ENCODE data around the gene GRAMD1B. TPM values are rescaled to one million over a fixed set of nuclear protein-coding genes. Genes with fewer than 3 reads are reported as not detected.

Gene GRAMD1B
- total and polyA plus RNA-seq, 2 donors from 2014 or later, result 4.4 to 18.2 TPM

GRCh38 chr11:123611698-123612097 is 181.6 kb downstream of the GRAMD1B start:
- intact Hi-C loops (cut with DNase I), result no loop called here
- Histone ChIP-seq H3K4me1 (ENCODE audit: control insufficient read depth in 2 of 3, insufficient read depth in 2 of 3, low read depth in 1 of 3, low read length in 3 of 3) (no peaks in the 10 kb centered on the region), H3K9me3 (ENCODE audit: control insufficient read depth in 2 of 3, insufficient read depth in 1 of 3, low read length in 3 of 3) (no peaks in the 10 kb centered on the region), H3K9ac (ENCODE audit: low read length in 3 of 3) (no peak overlapping the region), H3K27me3 (ENCODE audit: control insufficient read depth, insufficient read depth, low read length) (no peaks in the 10 kb centered on the region), H3K4me3 (ENCODE audit: low read length in 3 of 3) (no peak overlapping the region), H3K36me3 (ENCODE audit: control insufficient read depth in 2 of 3, insufficient read depth in 3 of 3, low read length in 3 of 3) (peaks cover 2 to 53% (median 40%) of the 10 kb centered on the region in 3 donors), H3K27ac (ENCODE audit: low read depth in 2 of 2, low read length in 2 of 2) (no peak overlapping the region)
- TF ChIP-seq CTCF (IDR thresholded peaks at IDR 0.05; ENCODE audit: borderline replicate concordance, extremely low read depth, insufficient read depth), result no peak
- FAIRE-seq (no peak), DNase-seq (no peak)

- no peak for FAIRE-seq
Observed at GRCh38 chr11:123616505-123617198, 186.6 kb downstream of the GRAMD1B start.

GRCh38 chr11:123622576-123622975 is 192.5 kb downstream of the GRAMD1B start:
- no peak for TF ChIP-seq CTCF (IDR thresholded peaks at IDR 0.05; ENCODE audit: borderline replicate concordance, extremely low read depth, insufficient read depth)
- Histone ChIP-seq H3K9me3 (ENCODE audit: control insufficient read depth in 2 of 3, insufficient read depth in 1 of 3, low read length in 3 of 3) (no peaks in the 10 kb centered on the region), H3K27me3 (ENCODE audit: control insufficient read depth, insufficient read depth, low read length) (no peaks in the 10 kb centered on the region), H3K36me3 (ENCODE audit: control insufficient read depth in 2 of 3, insufficient read depth in 3 of 3, low read length in 3 of 3) (peaks cover 0 to 16% (median 6%) of the 10 kb centered on the region in 3 donors), H3K4me3 (ENCODE audit: low read length in 3 of 3) (no peak overlapping the region), H3K4me1 (ENCODE audit: control insufficient read depth in 2 of 3, insufficient read depth in 2 of 3, low read depth in 1 of 3, low read length in 3 of 3) (no peaks in the 10 kb centered on the region), H3K27ac (ENCODE audit: low read depth in 2 of 2, low read length in 2 of 2) (no peak overlapping the region), H3K9ac (ENCODE audit: low read length in 3 of 3) (no peak overlapping the region)
- FAIRE-seq, result no peak
- intact Hi-C loops (cut with DNase I), result no loop called here
- no peak for DNase-seq

More at GRCh38 chr11:123616505-123617198, 186.6 kb downstream of the GRAMD1B start:
- no peak overlapping the region for H3K4me3 ChIP-seq (ENCODE audit: low read length in 3 of 3)
- no peaks in the 10 kb centered on the region for H3K4me1 ChIP-seq (ENCODE audit: control insufficient read depth in 2 of 3, insufficient read depth in 2 of 3, low read depth in 1 of 3, low read length in 3 of 3)
- peaks cover 2 to 29% (median 26%) of the 10 kb centered on the region in 3 donors for H3K36me3 ChIP-seq (ENCODE audit: control insufficient read depth in 2 of 3, insufficient read depth in 3 of 3, low read length in 3 of 3)
- no peak for TF ChIP-seq CTCF (IDR thresholded peaks at IDR 0.05; ENCODE audit: borderline replicate concordance, extremely low read depth, insufficient read depth)
- DNase-seq, result peak in 2 of 5 donors; percentile 8 to 84
- no peaks in the 10 kb centered on the region for H3K27me3 ChIP-seq (ENCODE audit: control insufficient read depth, insufficient read depth, low read length)
- intact Hi-C loops (cut with DNase I), result no loop called here
- no peak overlapping the region for H3K9ac ChIP-seq (ENCODE audit: low read length in 3 of 3)
- no peaks in the 10 kb centered on the region for H3K9me3 ChIP-seq (ENCODE audit: control insufficient read depth in 2 of 3, insufficient read depth in 1 of 3, low read length in 3 of 3)
- H3K27ac ChIP-seq (ENCODE audit: low read depth in 2 of 2, low read length in 2 of 2), result no peak overlapping the region

Data from kidney (tissue), 14 donors.